Dendritic cell treated with granulocyte-macrophage colony-stimulating factor and Interleukin-4, amounts not matched to agents 40 ng/mL and 50 ng/mL, for 4 days (primary cell): ENCODE data around the gene SDC4.
A peak's percentile ranks its signal among the peaks of the same experiment; 100 is the strongest.

ENCODE experiments used
- H3K27ac Mint-ChIP-seq: one replicate; pipeline ENCODE4 v1.8.0; 2022; ENCODE audit warnings: mild to moderate bottlenecking, mixed read lengths
- H3K27me3 Mint-ChIP-seq: one replicate; pipeline ENCODE4 v1.8.0; 2022; ENCODE audit warnings: mild to moderate bottlenecking, mixed read lengths
- H3K36me3 Mint-ChIP-seq: one replicate; pipeline ENCODE4 v1.8.0; 2022; ENCODE audit warnings: low read depth, mixed read lengths
- H3K4me1 Mint-ChIP-seq: one replicate; pipeline ENCODE4 v1.8.0; 2022; ENCODE audit warnings: low read depth, mixed read lengths
- H3K4me3 Mint-ChIP-seq: one replicate; pipeline ENCODE4 v1.8.0; 2022; ENCODE audit warnings: mild to moderate bottlenecking, moderate library complexity, mixed read lengths
- H3K9me3 Mint-ChIP-seq: one replicate; pipeline ENCODE4 v1.8.0; 2022; ENCODE audit warnings: mixed read lengths
- intact Hi-C: fragments of 100-400 bp; cut with micrococcal nuclease; formaldehyde crosslinking; loops from one replicate; pipeline ENCODE4 v1.15.0; 2022

SDC4 gene

GRCh38 chr20:45372241-45372640 lies 24.0 kb upstream of the SDC4 start:
- no peaks in the 10 kb centered on the region for H3K9me3 Mint-ChIP-seq
- H3K27me3 Mint-ChIP-seq: peaks cover 8% of the 10 kb centered on the region
- intact Hi-C loops: loop anchor here (5.0 kb wide), 1 partner anchor 35 kb away; the partner anchor contains the start of gene DBNDD2
- H3K4me1 Mint-ChIP-seq: peaks cover 43% of the 10 kb centered on the region
- H3K36me3 Mint-ChIP-seq: peaks cover 40% of the 10 kb centered on the region
- H3K4me3 Mint-ChIP-seq: peak overlapping the region; percentile 27
- peak overlapping the region; percentile 3 for H3K27ac Mint-ChIP-seq

GRCh38 chr20:45370571-45371160 lies 22.4 kb upstream of the SDC4 start:
- no peak overlapping the region for H3K4me3 Mint-ChIP-seq
- peaks cover 54% of the 10 kb centered on the region for H3K36me3 Mint-ChIP-seq
- peaks cover 56% of the 10 kb centered on the region for H3K4me1 Mint-ChIP-seq

GRCh38 chr20:45368221-45368980 lies 20.2 kb upstream of the SDC4 start:
- intact Hi-C loops: no loop called here
- Mint-ChIP-seq H3K27me3 (peaks cover 8% of the 10 kb centered on the region), H3K4me3 (peak overlapping the region; percentile 37), H3K4me1 (peaks cover 67% of the 10 kb centered on the region), H3K36me3 (peaks cover 53% of the 10 kb centered on the region), H3K9me3 (no peaks in the 10 kb centered on the region), H3K27ac (peak overlapping the region; percentile 77)

More at GRCh38 chr20:45370571-45371160, 22.4 kb upstream of the SDC4 start:
- Mint-ChIP-seq H3K27ac (no peak overlapping the region), H3K9me3 (no peaks in the 10 kb centered on the region), H3K27me3 (peaks cover 8% of the 10 kb centered on the region)
- intact Hi-C loops: loop anchor here (5.0 kb wide), 1 partner anchor 37 kb away; the partner anchor contains the start of gene DBNDD2

DNA sequence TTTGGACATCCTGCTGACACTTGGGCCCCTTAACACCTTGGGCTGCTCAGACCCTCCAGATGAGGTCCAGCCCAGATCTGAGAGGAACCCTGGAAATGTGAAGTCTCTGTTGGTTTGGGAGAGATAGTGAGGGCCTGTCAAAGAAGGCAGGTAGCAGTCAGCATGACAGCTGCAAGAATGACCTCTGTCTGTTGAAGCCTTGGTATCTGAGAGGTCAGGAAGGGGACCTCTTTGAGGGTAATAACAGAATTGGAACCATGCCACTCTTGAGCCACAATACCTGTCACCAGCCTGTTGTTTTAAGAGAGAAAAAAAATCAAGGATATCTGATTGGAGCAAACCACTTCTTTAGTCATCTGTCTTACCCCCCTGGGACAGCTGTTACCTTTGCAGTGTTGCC lies 18.9 kb upstream of the SDC4 start:
- no peaks in the 10 kb centered on the region for H3K9me3 Mint-ChIP-seq
- H3K36me3 Mint-ChIP-seq: peaks cover 61% of the 10 kb centered on the region
- H3K27me3 Mint-ChIP-seq: peaks cover 3% of the 10 kb centered on the region
- no peak overlapping the region for H3K4me3 Mint-ChIP-seq
- peak overlapping the region; percentile 18 for H3K27ac Mint-ChIP-seq
- H3K4me1 Mint-ChIP-seq: peaks cover 60% of the 10 kb centered on the region
- intact Hi-C loops: no loop called here

GRCh38 chr20:45366631-45367030 lies 18.4 kb upstream of the SDC4 start:
- Mint-ChIP-seq H3K9me3 (no peaks in the 10 kb centered on the region), H3K4me1 (peaks cover 61% of the 10 kb centered on the region), H3K27me3 (no peaks in the 10 kb centered on the region), H3K4me3 (no peak overlapping the region), H3K36me3 (peaks cover 56% of the 10 kb centered on the region), H3K27ac (no peak overlapping the region)
- intact Hi-C loops: no loop called here

GRCh38 chr20:45366192-45366591 lies 18.0 kb upstream of the SDC4 start:
- H3K4me1 Mint-ChIP-seq: peaks cover 65% of the 10 kb centered on the region
- H3K9me3 Mint-ChIP-seq: no peaks in the 10 kb centered on the region
- intact Hi-C loops: no loop called here
- H3K27me3 Mint-ChIP-seq: no peaks in the 10 kb centered on the region
- no peak overlapping the region for H3K27ac Mint-ChIP-seq
- no peak overlapping the region for H3K4me3 Mint-ChIP-seq
- peaks cover 52% of the 10 kb centered on the region for H3K36me3 Mint-ChIP-seq

GRCh38 chr20:45365444-45365970 lies 17.3 kb upstream of the SDC4 start:
- Mint-ChIP-seq H3K27me3 (no peaks in the 10 kb centered on the region), H3K27ac (no peak overlapping the region), H3K4me1 (peaks cover 72% of the 10 kb centered on the region), H3K9me3 (no peaks in the 10 kb centered on the region), H3K4me3 (no peak overlapping the region), H3K36me3 (peaks cover 52% of the 10 kb centered on the region)
- intact Hi-C loops: no loop called here

DNA sequence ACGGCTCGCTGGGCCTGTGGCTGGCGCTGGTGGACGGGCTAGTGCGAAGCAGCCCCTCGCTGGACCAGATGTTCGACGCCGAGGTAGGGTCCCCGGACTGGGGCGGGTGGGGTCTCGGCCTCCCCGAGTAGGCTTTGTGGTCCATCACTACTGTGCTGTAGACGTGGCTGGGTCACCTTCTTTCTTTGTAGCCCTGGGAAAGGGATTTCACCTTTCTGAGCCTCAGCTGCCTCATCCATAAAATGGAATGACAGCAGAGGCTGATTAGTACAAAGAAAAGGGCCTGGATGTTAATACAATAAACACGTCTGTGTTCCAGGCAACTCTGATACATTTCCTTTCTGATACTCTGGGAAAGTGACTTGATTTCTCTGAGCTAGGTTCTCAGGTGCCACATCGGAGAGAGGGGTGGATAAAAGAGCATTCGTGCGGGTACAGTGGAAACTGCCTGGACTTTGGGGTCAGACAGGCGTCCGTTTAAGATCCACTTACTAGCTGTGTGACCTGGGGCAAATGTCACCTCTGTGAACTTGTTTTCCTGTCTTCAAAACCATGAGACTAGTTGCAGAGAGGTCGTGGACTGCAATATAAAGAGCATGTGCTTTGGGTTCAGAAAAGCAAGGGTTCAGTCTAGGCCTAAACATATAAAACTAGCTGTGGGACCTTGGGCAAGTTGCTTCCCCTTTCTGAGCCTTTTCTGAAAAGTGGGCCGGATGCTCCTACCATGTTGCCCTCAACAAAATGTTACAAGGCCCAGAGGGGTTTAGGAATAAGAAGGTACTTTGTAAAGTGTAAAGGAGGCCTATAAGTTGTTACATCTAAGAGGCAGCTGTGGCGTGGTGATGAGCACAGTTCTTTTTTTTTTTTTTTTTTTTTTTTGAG lies 15.6 kb upstream of the SDC4 start:
- H3K36me3 Mint-ChIP-seq: peaks cover 51% of the 10 kb centered on the region
- peak overlapping the region; percentile 97 for H3K4me3 Mint-ChIP-seq
- intact Hi-C loops: loop anchor here (5.0 kb wide), 1 partner anchor 42 kb away; no protein-coding TSS in a partner anchor
- peaks cover 85% of the 10 kb centered on the region for H3K4me1 Mint-ChIP-seq
- H3K9me3 Mint-ChIP-seq: no peaks in the 10 kb centered on the region
- no peaks in the 10 kb centered on the region for H3K27me3 Mint-ChIP-seq
- peak overlapping the region; percentile 97 for H3K27ac Mint-ChIP-seq

DNA sequence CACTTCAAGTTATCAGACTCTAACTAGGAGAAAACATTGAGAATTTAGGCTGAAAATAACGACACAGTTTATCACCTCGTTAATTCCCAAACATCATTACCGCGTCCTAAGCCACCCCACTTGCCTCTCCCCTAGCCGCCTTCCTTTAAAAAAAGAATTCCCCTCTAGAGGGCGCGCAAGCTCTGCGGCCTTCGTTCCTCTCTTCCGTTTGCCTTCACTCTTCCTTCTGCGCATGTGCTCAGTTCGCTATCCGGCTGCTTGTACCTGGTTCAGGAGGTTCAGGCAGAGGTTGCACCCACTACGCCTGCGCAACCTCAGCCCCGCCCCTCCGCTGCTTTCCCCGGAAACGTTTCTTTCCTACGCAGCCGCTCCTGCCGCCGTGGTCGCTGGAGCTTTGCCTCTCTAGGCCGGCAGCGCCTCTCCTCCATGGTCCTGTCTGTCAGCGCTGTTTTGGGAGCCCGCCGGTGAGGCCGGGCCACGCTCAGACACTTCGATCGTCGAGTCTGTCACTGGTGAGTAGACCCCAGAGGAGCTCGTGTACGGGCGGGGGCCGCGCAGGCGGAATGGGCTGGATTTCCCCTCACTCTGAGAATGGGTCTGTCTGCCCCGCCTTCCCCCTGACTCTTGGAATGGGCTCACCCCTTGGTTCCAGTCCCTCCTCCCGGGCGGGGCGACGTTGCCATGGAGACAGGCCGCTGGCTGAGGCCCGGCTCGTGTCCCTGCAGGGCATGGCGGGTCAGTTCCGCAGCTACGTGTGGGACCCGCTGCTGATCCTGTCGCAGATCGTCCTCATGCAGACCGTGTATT lies 14.8 kb upstream of the SDC4 start, which contains the start of gene SYS1:
Gene SYS1 (plus strand): TSS at position 353 of the 807 bp plus-strand sequence. CDS start 376 bp downstream, at position 729.
- Mint-ChIP-seq H3K27ac (peak within 1 kb of the TSS; percentile 97), H3K4me3 (peak within 1 kb of the TSS; percentile 97), H3K27me3 (no peaks in the 10 kb centered on the region), H3K4me1 (peaks cover 85% of the 10 kb centered on the region), H3K9me3 (no peaks in the 10 kb centered on the region), H3K36me3 (peaks cover 43% of the 10 kb centered on the region)
- intact Hi-C loops: loop anchor here (5.0 kb wide), 1 partner anchor 41 kb away; no protein-coding TSS in a partner anchor

DNA sequence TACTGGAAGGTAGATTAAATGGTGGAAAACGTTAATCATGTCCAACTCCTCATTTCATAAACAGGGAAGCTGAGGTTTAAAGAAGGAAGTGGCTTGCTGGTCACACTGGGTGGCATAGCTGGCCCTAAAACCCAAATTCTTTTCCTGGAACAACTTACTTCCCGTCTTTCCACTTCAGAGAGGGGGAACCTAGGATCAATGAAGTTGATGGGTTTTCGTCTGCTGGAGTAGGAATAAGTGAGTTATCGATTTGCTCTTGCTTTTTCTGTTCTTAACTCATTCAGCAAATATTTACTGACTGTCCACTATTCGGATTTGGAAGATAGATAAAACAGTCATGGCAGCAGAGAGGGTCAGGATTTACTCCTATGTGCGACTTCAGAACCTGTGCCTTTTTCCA lies 13.6 kb upstream of the SDC4 start:
- H3K27ac Mint-ChIP-seq: peak overlapping the region; percentile 97
- intact Hi-C loops: loop anchor here (5.0 kb wide), 1 partner anchor 39 kb away; no protein-coding TSS in a partner anchor
- H3K27me3 Mint-ChIP-seq: no peaks in the 10 kb centered on the region
- H3K36me3 Mint-ChIP-seq: peaks cover 31% of the 10 kb centered on the region
- no peaks in the 10 kb centered on the region for H3K9me3 Mint-ChIP-seq
- H3K4me3 Mint-ChIP-seq: peak overlapping the region; percentile 59
- peaks cover 78% of the 10 kb centered on the region for H3K4me1 Mint-ChIP-seq

DNA sequence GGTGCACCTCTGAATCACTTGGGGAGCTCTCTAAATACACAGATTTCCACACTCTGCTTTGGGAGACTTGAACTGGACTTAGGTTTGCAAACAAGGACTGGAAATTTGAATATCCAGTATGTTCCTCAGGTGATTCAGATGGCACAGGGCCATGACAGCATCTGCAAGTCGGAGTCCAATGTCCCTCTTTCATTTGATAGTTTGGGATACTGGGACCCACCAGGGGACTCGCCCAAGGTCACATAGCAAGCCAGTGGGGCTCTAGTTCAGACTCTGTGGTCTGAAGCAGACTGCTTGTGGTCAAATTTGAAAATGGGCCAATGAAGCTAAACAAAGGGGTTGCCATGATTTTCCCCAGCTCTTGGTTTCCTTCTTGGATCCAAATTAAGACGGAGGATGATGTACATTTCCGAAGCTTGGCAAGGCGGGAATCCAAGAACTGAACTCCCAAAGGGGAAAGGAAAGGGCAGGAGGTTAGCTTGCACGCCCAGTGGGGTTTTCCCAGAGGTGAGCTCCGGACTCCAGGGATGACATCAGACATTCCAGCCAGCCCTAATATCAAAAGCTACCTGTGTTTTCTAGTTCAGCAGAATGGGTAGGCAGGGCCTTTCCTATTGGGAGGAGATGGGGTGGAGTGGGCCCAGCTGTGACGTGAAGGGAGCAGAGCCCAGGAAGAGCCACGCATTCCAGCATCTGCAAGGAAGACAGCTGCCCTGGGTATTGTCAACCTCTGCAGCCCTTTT lies 11.4 kb upstream of the SDC4 start:
- H3K4me1 Mint-ChIP-seq: peaks cover 70% of the 10 kb centered on the region
- H3K9me3 Mint-ChIP-seq: no peaks in the 10 kb centered on the region
- intact Hi-C loops: loop anchor here (5.0 kb wide), 1 partner anchor 37 kb away; no protein-coding TSS in a partner anchor
- peaks cover 12% of the 10 kb centered on the region for H3K36me3 Mint-ChIP-seq
- peak overlapping the region; percentile 97 for H3K27ac Mint-ChIP-seq
- H3K27me3 Mint-ChIP-seq: no peaks in the 10 kb centered on the region
- no peak overlapping the region for H3K4me3 Mint-ChIP-seq

- H3K27me3 Mint-ChIP-seq: no peaks in the 10 kb centered on the region
- intact Hi-C loops: no loop called here
- H3K36me3 Mint-ChIP-seq: peaks cover 12% of the 10 kb centered on the region
- no peak overlapping the region for H3K4me3 Mint-ChIP-seq
- no peaks in the 10 kb centered on the region for H3K9me3 Mint-ChIP-seq
- H3K4me1 Mint-ChIP-seq: peaks cover 67% of the 10 kb centered on the region
- peak overlapping the region; percentile 74 for H3K27ac Mint-ChIP-seq
Observed at GRCh38 chr20:45359069-45359405, 10.8 kb upstream of the SDC4 start.
